Naive thymus-derived CD4-positive, alpha-beta T cell (primary cell): ENCODE measurements around the gene EREG. TPM values are rescaled to one million over a fixed set of nuclear protein-coding genes. Genes with fewer than 3 reads are reported as not detected.

ENCODE experiments used
- ATAC-seq: fragments of 150-1000 bp; cut with Tn5 transposase; 2 replicates; pipeline ENCODE4 v1.10.0; 2021; ENCODE audit warnings: mild to moderate bottlenecking, moderate library complexity
- CTCF ChIA-PET: fragments of 350-600 bp; sonication (Branson Sonifier 250); formaldehyde crosslinking; loops from one replicate; lab custom pipeline; 2021; ENCODE audit warnings: antibody characterized with exemption; lab: Charles Lee
- POLR2A ChIA-PET: fragments of 350-600 bp; sonication (Branson Sonifier 250); formaldehyde crosslinking; loops from one replicate; lab custom pipeline; 2021; ENCODE audit warnings: antibody characterized with exemption, inconsistent platforms; lab: Charles Lee
- DNase-seq, 9 donors: peaks; one replicate each; pipeline versions ENCODE4 v3.0.0 to v3.0.0-alpha.2; 2020 to 2022; ENCODE audit warnings: mixed read lengths in 1 of 9
- H3K27ac ChIP-seq: one replicate; pipeline ENCODE4 v1.7.0; 2013; ENCODE audit warnings: mild to moderate bottlenecking, low read depth, low read length, moderate library complexity
- H3K27me3 ChIP-seq, 2 donors: one replicate each; pipeline ENCODE4 v1.7.0; 2013; ENCODE audit warnings: low read length in 2 of 2, mild to moderate bottlenecking in 2 of 2, moderate library complexity in 2 of 2; ENCODE audit not compliant: control insufficient read depth in 2 of 2, insufficient read depth in 2 of 2
- H3K36me3 ChIP-seq, 3 experiments: 1 replicate in 2 of 3; 2 replicates in 1 of 3; pipeline ENCODE4 v1.7.0; 2013; ENCODE audit warnings: low read length in 3 of 3, mild to moderate bottlenecking in 3 of 3, moderate library complexity in 1 of 3; ENCODE audit not compliant: insufficient read depth in 3 of 3, control insufficient read depth in 2 of 3
- H3K4me1 ChIP-seq, 2 donors: one replicate each; pipeline ENCODE4 v1.7.0; 2013; ENCODE audit warnings: low read length in 2 of 2, mild to moderate bottlenecking in 2 of 2, moderate library complexity in 1 of 2; ENCODE audit not compliant: control insufficient read depth in 2 of 2, insufficient read depth in 2 of 2
- H3K4me3 ChIP-seq: 2 replicates; pipeline ENCODE4 v1.7.0; 2013; ENCODE audit warnings: mild to moderate bottlenecking, low read length
- H3K9me3 ChIP-seq, 3 experiments: 1 replicate in 2 of 3; 2 replicates in 1 of 3; pipeline ENCODE4 v1.7.0; 2013; ENCODE audit warnings: low read length in 3 of 3; ENCODE audit not compliant: control insufficient read depth in 2 of 3
- H3K27ac Mint-ChIP-seq, 9 donors: one replicate each; pipeline ENCODE4 v1.8.0; 2020 to 2022; ENCODE audit warnings: mixed read lengths in 9 of 9, mild to moderate bottlenecking in 8 of 9, moderate library complexity in 5 of 9, inconsistent platforms in 2 of 9
- H3K27me3 Mint-ChIP-seq, 5 donors: one replicate each; pipeline ENCODE4 v1.8.0; 2021 to 2022; ENCODE audit warnings: mixed read lengths in 5 of 5, mild to moderate bottlenecking in 1 of 5
- H3K36me3 Mint-ChIP-seq, 5 donors: one replicate each; pipeline ENCODE4 v1.8.0; 2020 to 2022; ENCODE audit warnings: mixed read lengths in 5 of 5, mild to moderate bottlenecking in 3 of 5, inconsistent platforms in 1 of 5
- H3K4me1 Mint-ChIP-seq, 7 donors: one replicate each; pipeline ENCODE4 v1.8.0; 2020 to 2022; ENCODE audit warnings: mixed read lengths in 7 of 7, mild to moderate bottlenecking in 3 of 7, inconsistent platforms in 1 of 7
- H3K4me3 Mint-ChIP-seq, 10 donors: one replicate each; pipeline ENCODE4 v1.8.0; 2020 to 2022; ENCODE audit warnings: mild to moderate bottlenecking in 10 of 10, mixed read lengths in 10 of 10, moderate library complexity in 6 of 10, inconsistent platforms in 2 of 10
- H3K9me3 Mint-ChIP-seq, 11 donors: one replicate each; pipeline ENCODE4 v1.8.0; 2020 to 2022; ENCODE audit warnings: mixed read lengths in 11 of 11, mild to moderate bottlenecking in 4 of 11, inconsistent platforms in 1 of 11, moderate library complexity in 1 of 11
- intact Hi-C, 2 donors: fragments of 100-400 bp; cut with micrococcal nuclease; formaldehyde crosslinking; loops; one replicate each; pipeline ENCODE4 v1.15.1; 2023
- polyA plus RNA-seq, 2 donors: library from polyadenylated mRNA; unstranded; fragments of 300-500 nt; fragmentation: Illumina TruSeq; gene quantifications; one replicate each; pipeline ENCODE4 v1.2.3, GENCODE V29; 2021
- total RNA-seq, 6 experiments: library from RNA in 5 of 6; stranded (reverse) in 5 of 6; gene quantifications; 1 replicate in 5 of 6; 2 replicates in 1 of 6; pipeline ENCODE4 v1.2.3 and lab custom pipeline; 2021 to 2026

Gene EREG
- total and polyA plus RNA-seq, 7 experiments from 2014 or later = 10.3 to 37.7 TPM; not detected in 5

- intact Hi-C loops = no loop called here
- CTCF ChIA-PET = no interaction called here
- peaks cover 0 to 5% (median 0%) of the 10 kb centered on the region in 7 donors for H3K4me1 Mint-ChIP-seq
Measured at GRCh38 chr4:74328501-74328900, 36.4 kb upstream of the EREG start.

GRCh38 chr4:74329307-74329706 is 35.6 kb upstream of the EREG start:
- Mint-ChIP-seq H3K27ac (no peak overlapping the region), H3K4me1 (peaks cover 0 to 5% (median 0%) of the 10 kb centered on the region in 7 donors), H3K36me3 (no peaks in the 10 kb centered on the region), H3K4me3 (no peak overlapping the region), H3K27me3 (peaks cover 16 to 29% (median 17%) of the 10 kb centered on the region in 5 donors), H3K9me3 (no peaks in the 10 kb centered on the region)
- Histone ChIP-seq H3K4me3 (no peak overlapping the region), H3K36me3 (no peaks in the 10 kb centered on the region), H3K9me3 (no peaks in the 10 kb centered on the region), H3K27ac (no peak overlapping the region), H3K4me1 (no peaks in the 10 kb centered on the region), H3K27me3 (no peaks in the 10 kb centered on the region)
- ATAC-seq (no peak), DNase-seq (no peak)
- intact Hi-C loops = no loop called here
- ChIA-PET CTCF (interaction anchor here (0.7 kb wide), 1 partner anchor 17 kb away, joined by 4 read pairs; no protein-coding TSS in a partner anchor), POLR2A (no interaction called here)

More at GRCh38 chr4:74328501-74328900, 36.4 kb upstream of the EREG start:
- Mint-ChIP-seq H3K4me3 (no peak overlapping the region), H3K27ac (no peak overlapping the region), H3K36me3 (no peaks in the 10 kb centered on the region), H3K9me3 (no peaks in the 10 kb centered on the region), H3K27me3 (peaks cover 15 to 33% (median 20%) of the 10 kb centered on the region in 5 donors)
- H3K36me3 ChIP-seq = no peaks in the 10 kb centered on the region
- H3K4me3 ChIP-seq = no peak overlapping the region
- POLR2A ChIA-PET = interaction anchor here (0.6 kb wide), 1 partner anchor 9 kb away, joined by 3 read pairs; no protein-coding TSS in a partner anchor
- no peaks in the 10 kb centered on the region for H3K27me3 ChIP-seq
- no peak for ATAC-seq
- H3K9me3 ChIP-seq = no peaks in the 10 kb centered on the region
- no peak overlapping the region for H3K27ac ChIP-seq
- DNase-seq = no peak
- no peaks in the 10 kb centered on the region for H3K4me1 ChIP-seq

GRCh38 chr4:74330295-74330750 is 34.6 kb upstream of the EREG start:
- Mint-ChIP-seq H3K4me1 (peaks cover 0 to 5% (median 0%) of the 10 kb centered on the region in 7 donors), H3K4me3 (no peak overlapping the region), H3K27ac (no peak overlapping the region), H3K27me3 (peaks cover 18 to 31% (median 18%) of the 10 kb centered on the region in 5 donors), H3K36me3 (no peaks in the 10 kb centered on the region), H3K9me3 (no peaks in the 10 kb centered on the region)
- intact Hi-C loops = no loop called here
- no peak overlapping the region for H3K27ac ChIP-seq
- CTCF ChIA-PET = no interaction called here
- no peak overlapping the region for H3K4me3 ChIP-seq
- H3K9me3 ChIP-seq = no peaks in the 10 kb centered on the region
- POLR2A ChIA-PET = no interaction called here
- no peaks in the 10 kb centered on the region for H3K4me1 ChIP-seq
- ATAC-seq (no peak), DNase-seq (no peak)
- H3K36me3 ChIP-seq = no peaks in the 10 kb centered on the region
- H3K27me3 ChIP-seq = no peaks in the 10 kb centered on the region

GRCh38 chr4:74331252-74331651 is 33.7 kb upstream of the EREG start:
- ChIA-PET CTCF (no interaction called here), POLR2A (no interaction called here)
- H3K4me3 Mint-ChIP-seq = no peak overlapping the region
- intact Hi-C loops = no loop called here
- H3K36me3 Mint-ChIP-seq = no peaks in the 10 kb centered on the region
- H3K4me1 ChIP-seq = no peaks in the 10 kb centered on the region
- DNase-seq (no peak), ATAC-seq (no peak)
- no peak overlapping the region for H3K4me3 ChIP-seq
- no peak overlapping the region for H3K27ac Mint-ChIP-seq
- no peaks in the 10 kb centered on the region for H3K9me3 Mint-ChIP-seq
- H3K27ac ChIP-seq = no peak overlapping the region
- no peaks in the 10 kb centered on the region for H3K36me3 ChIP-seq
- H3K9me3 ChIP-seq = no peaks in the 10 kb centered on the region
- H3K4me1 Mint-ChIP-seq = peaks cover 0 to 5% (median 0%) of the 10 kb centered on the region in 7 donors
- H3K27me3 Mint-ChIP-seq = peaks cover 18 to 31% (median 18%) of the 10 kb centered on the region in 5 donors
- no peaks in the 10 kb centered on the region for H3K27me3 ChIP-seq

- no peaks in the 10 kb centered on the region for H3K9me3 ChIP-seq
- H3K4me3 ChIP-seq = no peak overlapping the region
- Mint-ChIP-seq H3K4me3 (no peak overlapping the region), H3K27ac (no peak overlapping the region), H3K27me3 (peaks cover 15 to 31% (median 18%) of the 10 kb centered on the region in 5 donors), H3K4me1 (peaks cover 0 to 5% (median 0%) of the 10 kb centered on the region in 7 donors), H3K9me3 (no peaks in the 10 kb centered on the region), H3K36me3 (no peaks in the 10 kb centered on the region)
- ChIA-PET POLR2A (no interaction called here), CTCF (no interaction called here)
- no peak for DNase-seq
- no peak overlapping the region for H3K27ac ChIP-seq
- intact Hi-C loops = no loop called here
- no peaks in the 10 kb centered on the region for H3K36me3 ChIP-seq
- no peaks in the 10 kb centered on the region for H3K4me1 ChIP-seq
- no peak for ATAC-seq
- H3K27me3 ChIP-seq = no peaks in the 10 kb centered on the region
Measured at GRCh38 chr4:74331944-74332343, 33.0 kb upstream of the EREG start.

GRCh38 chr4:74334636-74335035 is 30.3 kb upstream of the EREG start:
- ATAC-seq = no peak
- Histone ChIP-seq H3K27ac (no peak overlapping the region), H3K27me3 (no peaks in the 10 kb centered on the region), H3K4me1 (no peaks in the 10 kb centered on the region), H3K36me3 (no peaks in the 10 kb centered on the region), H3K4me3 (no peak overlapping the region), H3K9me3 (no peaks in the 10 kb centered on the region)
- POLR2A ChIA-PET = no interaction called here
- intact Hi-C loops = no loop called here
- Mint-ChIP-seq H3K4me1 (peaks cover 0 to 5% (median 0%) of the 10 kb centered on the region in 7 donors), H3K36me3 (no peaks in the 10 kb centered on the region), H3K4me3 (no peak overlapping the region), H3K27me3 (peaks cover 8 to 18% (median 12%) of the 10 kb centered on the region in 5 donors), H3K27ac (no peak overlapping the region), H3K9me3 (no peaks in the 10 kb centered on the region)
- DNase-seq = no peak
- CTCF ChIA-PET = no interaction called here

GRCh38 chr4:74335341-74336021 is 29.5 kb upstream of the EREG start:
- H3K4me1 Mint-ChIP-seq = peaks cover 0 to 3% (median 0%) of the 10 kb centered on the region in 7 donors
- no peak overlapping the region for H3K4me3 Mint-ChIP-seq
- no peak overlapping the region for H3K27ac Mint-ChIP-seq
- H3K9me3 Mint-ChIP-seq = peaks cover 0 to 5% (median 3%) of the 10 kb centered on the region in 11 donors
- CTCF ChIA-PET = no interaction called here
- Histone ChIP-seq H3K36me3 (no peaks in the 10 kb centered on the region), H3K4me3 (no peak overlapping the region), H3K9me3 (no peaks in the 10 kb centered on the region), H3K27me3 (no peaks in the 10 kb centered on the region), H3K4me1 (no peaks in the 10 kb centered on the region), H3K27ac (no peak overlapping the region)
- H3K27me3 Mint-ChIP-seq = peaks cover 3 to 21% (median 17%) of the 10 kb centered on the region in 5 donors
- no peaks in the 10 kb centered on the region for H3K36me3 Mint-ChIP-seq
- intact Hi-C loops = no loop called here
- POLR2A ChIA-PET = no interaction called here
- DNase-seq (no peak), ATAC-seq (peak; percentile 40)
